HG02571 (cell line): ENCODE results near the gene CDNF.
"Not testable (repeated sequence)": the region's sequence is repeated elsewhere in the genome, so short reads cannot be mapped to it uniquely, and the experiment has no call there.

Experiments used
- ATAC-seq: cut with Tn5 transposase; IDR thresholded peaks from one replicate; pipeline ENCODE4 v1.9.1; 2021; ENCODE audit warnings: mild to moderate bottlenecking, moderate library complexity; ENCODE audit not compliant: unreplicated experiment

CDNF gene

DNA sequence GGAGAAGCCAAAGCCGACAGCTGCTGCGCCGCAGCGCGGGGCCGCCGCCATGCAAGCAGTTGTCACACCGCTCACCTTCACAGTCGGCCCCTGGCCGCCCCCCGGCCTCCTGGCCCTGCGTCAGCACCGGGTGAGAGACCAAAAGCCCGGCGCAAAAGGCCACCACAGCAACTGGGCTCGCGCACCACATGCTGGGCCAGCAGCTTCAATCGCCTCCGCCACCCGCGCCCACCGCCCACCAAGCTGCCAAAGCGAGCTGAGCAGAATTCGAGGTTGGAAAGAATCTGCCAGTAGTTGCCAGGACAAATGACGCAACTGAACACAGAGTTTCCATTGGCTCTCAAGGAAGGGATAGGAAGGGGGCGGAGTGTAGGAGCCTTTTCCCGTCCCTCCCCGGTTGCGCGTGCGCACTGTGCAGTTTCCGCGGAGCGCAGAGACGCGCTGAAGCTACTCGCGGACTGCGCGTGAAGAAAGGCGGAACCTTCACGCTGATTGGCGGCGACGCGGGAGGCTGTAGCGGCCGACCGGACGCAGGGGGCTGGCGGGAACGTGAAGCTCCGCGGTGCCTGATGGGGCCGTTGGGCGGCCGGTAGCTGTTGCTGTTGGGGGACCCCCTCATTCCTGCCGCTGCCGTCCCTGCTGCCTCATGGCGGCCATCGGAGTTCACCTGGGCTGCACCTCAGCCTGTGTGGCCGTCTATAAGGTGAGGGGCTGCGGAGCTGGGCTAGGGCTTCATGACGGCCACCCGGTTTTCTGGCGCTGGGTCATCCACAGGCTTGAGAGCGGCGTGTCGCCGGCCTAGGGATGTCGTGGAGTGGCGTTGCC, at the start of gene CDNF, which contains the start of the genes HSPA14 and MSANTD7:
TSS of gene CDNF (minus strand) at position 281 of the 825 bp plus-strand sequence. CDS start at position 190, 91 bp downstream.
TSS of gene HSPA14 (plus strand) at position 550 of the 825 bp plus-strand sequence. CDS start at position 647, 97 bp downstream.
TSS of gene MSANTD7 (plus strand) at position 550 of the 825 bp plus-strand sequence. CDS start 3,979 bp downstream, outside the sequence.
- peak; percentile 97 for ATAC-seq

DNA sequence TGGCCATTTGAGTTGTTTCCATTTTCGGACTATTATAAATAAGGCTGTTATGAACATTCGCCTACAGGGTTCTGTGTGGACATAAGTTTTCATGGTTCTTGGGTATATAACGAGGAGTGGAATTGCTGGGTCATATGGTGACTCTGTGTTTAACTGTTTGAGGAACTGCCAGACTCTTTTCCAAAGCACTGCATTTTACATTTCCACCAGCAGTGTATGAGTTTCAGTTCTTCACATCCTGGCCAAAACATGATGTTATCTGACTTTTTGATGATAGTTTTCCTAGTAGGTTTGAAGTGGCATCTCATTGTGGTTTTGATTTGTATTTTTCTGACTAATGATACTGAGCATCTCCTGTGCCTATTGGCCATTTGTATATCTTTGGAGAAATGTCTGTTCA, 46.2 kb upstream of the CDNF start:
- ATAC-seq: no peak

DNA sequence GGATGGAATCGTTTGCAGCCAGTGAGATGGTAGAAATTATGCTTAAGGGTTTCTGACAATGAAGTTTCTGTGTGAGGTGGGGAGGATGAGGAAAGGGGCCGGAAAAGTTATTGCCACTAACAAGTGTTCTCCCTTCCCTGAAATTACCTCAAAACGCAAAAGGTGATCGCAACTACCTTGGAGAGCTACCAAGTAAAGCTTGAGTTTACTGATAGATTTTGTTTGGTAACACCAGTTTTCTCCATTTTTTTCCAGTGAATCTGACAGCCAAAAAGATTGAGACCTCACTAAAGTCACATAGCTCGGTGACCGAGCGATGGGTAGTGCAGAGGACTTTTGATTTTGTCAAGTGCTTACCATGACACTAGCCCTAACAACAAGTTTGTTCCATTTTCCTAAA, 42.4 kb upstream of the CDNF start:
- ATAC-seq: no peak

DNA sequence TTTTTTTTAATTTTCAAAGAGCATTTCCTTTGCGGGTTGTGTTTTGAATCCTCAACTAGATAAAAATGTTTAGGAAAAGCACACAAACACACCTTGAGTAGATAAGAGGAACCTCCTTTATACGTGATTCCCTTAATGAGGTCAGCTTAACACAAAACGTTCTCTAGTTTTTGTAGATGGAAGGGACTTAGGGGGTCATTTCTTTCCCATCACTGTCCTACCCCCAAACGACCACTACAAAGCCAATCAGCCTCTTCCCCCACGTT, 42.0 kb upstream of the CDNF start:
- no peak for ATAC-seq

DNA sequence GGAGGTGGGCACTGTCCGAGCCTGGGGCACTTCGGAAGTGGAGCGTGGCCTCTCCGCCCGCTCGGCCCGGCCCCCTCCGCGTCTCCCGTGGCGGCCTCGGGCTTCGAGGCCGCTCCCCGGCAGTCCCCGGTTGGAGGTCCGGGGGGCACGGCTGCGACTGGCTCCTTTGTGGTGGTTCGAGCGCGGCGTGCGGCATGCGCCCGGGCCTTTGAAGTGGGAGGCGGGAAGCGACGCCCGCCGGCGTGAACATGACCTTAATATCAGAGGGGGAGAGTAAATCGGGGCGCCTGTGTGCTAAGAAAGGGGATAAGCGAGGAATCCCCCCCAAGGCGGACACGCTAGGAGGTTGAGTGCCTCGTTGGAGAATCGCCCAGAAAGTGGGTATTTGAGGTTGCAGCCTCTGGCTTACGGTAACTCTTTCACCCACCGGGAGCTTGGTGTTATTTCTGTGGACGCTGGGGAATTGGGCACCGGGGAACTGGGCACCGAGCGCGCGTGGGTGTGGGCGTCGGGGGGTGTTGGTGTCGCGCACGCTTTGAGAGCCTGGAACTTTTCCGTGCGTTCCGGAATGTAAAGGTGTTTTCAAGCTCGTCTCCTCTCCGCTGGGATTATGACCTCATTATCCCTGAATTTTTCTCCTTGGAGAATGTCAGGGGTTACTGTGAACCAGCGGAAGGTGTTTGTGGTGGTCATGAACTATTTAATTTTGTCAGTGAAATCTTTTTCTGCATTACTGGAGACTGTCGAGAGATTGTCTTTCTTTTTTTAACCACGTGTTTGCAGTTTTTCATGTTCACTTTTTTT, 41.5 kb upstream of the CDNF start:
- no peak for ATAC-seq

DNA sequence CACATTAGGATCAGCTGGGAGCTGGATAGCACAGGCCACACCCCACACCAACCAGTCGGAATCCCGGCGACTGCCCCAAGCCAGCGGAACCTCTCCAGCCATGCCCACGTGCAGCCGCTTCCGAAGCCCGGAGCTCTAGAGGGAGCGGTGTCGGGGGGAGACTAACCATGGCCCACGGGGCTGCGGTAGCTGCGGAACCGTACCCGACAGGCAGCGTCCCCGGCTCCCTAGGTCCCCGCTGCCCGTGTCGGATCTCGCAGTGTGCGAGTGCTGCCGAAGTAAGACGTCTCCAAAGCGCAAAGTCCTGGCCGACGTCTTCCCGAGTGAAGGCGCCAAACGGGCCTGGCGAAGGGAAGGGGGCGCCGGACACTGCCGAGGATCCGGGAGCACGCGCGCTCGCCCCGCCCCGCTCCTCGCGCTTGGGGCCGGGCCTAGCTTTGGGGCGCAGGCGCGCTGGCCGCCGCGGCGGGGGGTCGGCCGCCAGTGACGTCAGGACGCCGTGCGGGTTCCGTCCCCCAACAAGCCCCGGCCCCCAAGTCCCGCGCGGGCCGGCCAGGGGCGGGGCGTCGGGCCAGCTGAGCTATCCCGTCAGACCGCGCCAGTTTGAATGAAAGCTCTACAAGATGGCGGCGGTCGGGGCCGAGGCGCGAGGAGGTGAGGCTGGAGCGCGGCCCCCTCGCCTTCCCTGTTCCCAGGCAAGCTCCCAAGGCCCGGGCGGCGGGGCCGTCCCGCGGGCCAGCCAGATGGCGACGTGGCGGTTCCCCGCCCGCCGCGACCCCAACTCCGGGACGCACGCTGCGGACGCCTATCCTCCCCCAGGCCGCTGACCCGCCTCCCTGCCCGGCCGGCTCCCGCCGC, 40.7 kb upstream of the CDNF start, which contains the start of gene SUV39H2:
TSS of gene SUV39H2 (plus strand) at position 601 of the 858 bp plus-strand sequence. CDS start at position 624, 23 bp downstream.
- peak; percentile 91 for ATAC-seq

DNA sequence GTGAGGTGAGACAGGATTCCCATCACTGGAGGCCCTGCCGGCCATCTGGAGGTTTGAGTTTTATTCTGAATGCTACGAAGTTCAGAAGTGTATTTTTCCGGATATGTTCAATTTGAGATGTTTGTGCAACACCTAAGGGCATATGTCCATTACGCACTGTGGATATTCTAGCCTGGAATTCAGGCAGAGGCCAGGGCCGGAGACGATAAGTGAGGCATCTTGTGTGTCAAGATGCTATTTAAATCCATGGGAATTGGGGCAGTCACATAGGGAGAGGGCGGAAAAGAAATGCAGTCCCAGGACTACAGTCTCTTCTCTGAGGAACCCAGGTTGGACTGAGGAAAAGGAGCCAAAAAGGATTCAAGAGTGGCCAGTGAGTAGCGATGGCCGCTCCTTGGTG, 38.9 kb upstream of the CDNF start:
- no peak for ATAC-seq

DNA sequence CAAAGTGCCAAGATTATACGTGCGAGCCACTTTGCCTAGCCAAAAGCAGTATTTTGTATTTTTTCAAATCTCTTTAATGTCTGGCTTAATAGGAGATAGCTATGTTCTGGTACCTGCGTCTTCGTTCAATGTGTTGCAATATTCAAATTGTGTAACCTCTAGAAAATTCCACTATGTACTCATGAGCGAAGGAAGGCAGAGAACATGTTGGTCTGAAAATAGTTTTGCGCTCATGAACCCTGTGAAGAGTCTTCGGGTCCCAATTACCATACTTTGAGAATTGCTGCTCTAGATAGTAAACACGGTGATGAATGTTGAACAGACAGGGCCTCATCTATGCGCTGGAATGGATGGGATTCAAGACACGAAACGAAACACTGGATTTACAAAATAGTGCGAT, 38.1 kb upstream of the CDNF start:
- ATAC-seq: no peak

DNA sequence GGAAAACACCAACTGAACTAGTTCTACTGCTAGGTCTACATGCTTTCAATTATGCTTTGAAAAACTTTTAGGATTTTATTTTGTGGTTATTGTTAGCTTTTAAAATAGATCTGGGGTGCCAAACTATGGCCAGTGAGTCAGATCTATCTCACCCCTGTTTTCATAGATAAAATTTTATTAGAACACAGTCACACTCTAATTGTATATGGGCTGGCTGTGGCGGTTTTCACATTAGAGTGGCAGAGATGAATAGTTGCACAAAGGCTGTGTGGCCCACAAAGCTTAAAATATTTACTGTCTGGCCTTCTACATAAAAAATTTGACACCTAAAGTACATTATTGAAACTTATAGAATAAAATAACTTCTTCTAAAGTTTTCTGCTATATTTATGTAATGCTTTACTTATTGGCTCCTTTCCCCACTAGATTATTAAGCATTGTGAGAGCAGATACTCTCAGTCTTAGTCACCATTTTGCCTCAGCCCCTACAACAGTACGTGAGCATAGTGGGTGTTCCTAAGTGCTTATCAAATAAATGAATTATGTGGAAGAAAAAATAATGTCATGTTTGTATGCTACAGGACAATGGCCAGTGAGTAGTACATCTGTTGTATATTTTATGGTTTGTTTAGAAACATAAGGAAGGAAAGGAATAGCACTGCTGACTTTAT, 35.4 kb upstream of the CDNF start:
- no peak for ATAC-seq

DNA sequence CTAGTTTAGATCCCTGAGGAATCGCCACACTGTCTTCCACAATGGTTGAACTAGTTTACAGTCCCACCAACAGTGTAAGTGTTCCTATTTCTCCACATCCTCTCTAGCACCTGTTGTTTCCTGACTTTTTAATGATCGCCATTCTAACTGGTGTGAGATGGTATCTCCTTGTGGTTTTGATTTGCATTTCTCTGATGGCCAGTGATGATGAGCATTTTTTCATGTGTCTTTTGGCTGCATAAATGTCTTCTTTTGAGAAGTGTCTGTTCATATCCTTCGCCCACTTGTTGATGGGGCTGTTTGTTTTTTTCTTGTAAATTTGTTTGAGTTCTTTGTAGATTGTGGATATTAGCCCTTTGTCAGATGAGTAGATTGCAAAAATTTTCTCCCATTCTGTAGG, 27.0 kb upstream of the CDNF start:
- not testable (repeated sequence) for ATAC-seq

DNA sequence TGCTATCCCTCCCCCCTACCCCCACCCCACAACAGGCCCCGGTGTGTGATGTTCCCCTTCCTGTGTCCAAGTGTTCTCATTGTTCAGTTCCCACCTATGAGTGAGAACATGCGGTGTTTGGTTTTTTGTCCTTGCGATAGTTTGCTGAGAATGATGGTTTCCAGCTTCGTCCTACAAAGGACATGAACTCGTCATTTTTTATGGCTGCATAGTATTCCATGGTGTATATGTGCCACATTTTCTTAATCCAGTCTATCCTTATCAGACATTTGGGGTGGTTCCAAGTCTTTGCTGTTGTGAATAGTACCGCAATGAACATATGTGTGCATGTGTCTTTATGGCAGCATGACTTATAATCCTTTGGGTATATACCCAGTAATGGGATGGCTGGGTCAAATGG, 26.6 kb upstream of the CDNF start:
- ATAC-seq: not testable (repeated sequence)

DNA sequence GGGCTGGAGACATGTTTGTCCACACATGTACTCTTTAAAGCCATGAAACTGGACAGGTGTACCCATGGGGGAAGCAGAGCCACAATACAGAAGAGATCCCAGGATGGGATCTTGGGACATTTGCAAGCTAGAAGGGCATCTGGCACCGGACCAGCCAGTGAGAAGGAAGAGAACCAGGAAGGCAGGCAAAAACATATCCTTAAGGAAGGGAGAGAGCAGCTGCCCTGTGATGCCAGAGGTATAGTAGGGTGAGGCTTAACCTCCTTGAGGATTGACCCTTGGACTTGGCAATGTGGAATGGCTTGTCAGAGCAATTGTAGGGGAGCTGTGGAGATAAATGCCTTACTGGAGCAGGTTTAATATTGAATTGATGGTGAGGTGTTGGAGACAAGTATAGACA, 23.0 kb upstream of the CDNF start:
- ATAC-seq: no peak

DNA sequence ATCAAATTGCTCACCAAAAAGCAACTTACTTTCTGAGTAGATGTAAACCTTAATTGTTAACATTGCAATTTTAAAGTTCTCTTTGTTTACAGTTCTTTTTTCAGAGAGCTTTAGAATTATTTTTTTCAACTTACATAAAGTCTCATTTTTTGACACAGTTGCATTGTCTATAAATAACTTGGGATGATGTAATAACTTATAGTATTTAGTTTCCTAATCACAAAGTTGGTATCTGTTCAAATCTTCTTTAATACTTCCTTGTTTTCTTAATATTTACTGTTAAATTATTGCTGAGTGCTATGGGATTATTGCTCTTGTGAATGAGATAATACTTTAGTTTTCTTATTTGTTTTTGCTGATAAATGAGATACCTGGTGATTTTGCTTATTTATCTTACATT, 21.9 kb upstream of the CDNF start:
- no peak for ATAC-seq

DNA sequence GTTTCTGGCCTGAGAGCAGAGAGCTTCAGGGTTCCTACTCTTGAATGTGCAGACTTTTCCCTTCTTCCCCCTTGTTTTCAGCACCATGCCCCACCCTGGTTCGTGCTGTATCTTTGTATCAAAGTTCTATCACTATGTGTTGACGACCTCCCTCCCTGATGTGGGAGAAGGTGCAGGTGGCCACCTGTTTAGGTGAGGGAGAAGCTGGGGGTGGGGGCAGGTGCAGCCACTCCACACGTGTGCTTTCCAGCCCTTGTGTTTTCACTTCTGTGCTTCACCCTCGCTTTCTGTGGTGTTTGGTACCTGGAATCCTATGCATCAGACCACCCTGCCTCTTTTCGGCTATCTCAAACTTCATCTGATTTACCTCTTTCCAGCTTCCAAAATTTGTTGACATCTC, 21.2 kb upstream of the CDNF start:
- no peak for ATAC-seq

DNA sequence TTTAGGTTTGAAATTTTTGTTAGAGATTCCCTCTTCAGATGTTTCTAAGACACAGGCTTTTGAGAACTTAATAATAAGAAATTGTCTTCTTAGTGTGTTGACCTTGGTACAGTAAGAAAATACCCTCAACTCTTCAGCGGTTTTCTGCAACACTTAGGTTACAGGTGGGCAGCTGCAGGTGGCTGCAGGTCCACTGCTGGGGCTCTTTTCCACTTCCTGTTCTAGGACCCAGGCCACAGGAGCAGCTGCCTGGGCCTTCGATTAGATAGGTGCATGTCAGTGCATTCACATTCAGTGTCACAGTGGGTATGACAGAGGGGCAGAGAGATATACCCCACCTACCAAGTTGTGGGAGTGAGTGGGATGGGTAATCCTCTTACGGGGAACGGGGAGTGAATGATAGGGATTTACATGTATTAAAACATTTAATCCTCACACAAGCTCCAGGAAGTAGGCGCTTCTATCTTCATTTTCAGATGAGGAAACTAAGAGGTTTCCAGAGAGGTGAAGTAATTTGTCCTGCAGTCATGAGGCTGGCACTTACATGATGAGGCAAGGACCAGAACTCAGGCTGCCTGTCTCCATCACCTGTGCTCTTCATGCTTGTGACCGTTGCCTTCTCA, 20.6 kb upstream of the CDNF start:
- no peak for ATAC-seq

DNA sequence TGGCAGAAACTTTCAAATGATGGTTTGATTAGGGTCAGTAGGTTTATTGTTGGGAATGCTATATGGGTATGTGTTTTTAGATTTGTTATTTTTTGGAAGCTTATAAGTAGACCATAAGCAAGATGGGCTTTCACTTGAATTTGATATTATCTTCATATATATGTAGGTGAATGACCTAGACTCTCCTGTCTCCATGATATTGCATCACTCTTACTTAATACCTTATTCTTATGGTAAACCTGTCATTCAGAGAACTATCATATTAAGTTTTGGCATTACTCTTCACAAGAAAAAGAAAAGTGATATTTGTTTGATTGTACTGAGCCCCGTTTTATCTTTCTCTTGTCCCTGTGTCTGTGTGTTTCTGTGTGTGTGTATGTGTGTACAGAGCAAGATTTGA, 17.6 kb upstream of the CDNF start:
- ATAC-seq: no peak

DNA sequence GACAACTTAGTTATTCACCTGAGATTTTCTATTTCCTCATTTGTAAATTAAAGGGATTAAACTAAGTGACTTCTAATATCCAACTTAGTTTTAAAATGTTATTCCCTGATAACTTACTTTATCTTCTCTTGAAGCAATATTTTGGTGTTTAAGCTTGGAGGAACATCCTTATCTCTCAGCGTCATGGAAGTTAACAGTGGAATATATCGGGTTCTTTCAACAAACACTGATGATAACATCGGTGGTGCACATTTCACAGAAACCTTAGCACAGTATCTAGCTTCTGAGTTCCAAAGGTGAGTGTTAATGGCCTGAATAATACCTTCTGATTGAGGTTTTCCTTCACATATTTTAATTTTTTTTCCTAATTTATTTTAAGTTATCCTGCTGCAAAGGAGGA, 14.4 kb upstream of the CDNF start:
- no peak for ATAC-seq

DNA sequence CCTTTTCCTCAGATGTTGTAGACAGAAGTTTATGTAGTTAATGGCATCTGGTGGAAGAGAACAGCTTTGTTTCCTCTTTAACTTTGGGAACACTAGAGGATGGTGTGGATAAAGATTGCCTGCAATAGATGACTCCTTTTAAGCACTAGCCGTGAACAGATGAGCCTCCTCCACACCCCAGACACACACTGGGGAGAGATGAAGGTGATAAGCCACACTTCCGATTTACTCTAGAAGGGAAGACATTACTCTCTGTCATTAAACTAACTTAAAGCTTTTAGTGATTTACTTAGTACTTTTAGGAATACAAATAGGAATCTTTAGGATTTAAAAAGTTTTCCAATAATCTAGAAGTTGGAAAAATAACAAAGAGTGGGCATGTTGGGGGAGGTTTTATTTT, 7.1 kb upstream of the CDNF start:
- no peak for ATAC-seq

DNA sequence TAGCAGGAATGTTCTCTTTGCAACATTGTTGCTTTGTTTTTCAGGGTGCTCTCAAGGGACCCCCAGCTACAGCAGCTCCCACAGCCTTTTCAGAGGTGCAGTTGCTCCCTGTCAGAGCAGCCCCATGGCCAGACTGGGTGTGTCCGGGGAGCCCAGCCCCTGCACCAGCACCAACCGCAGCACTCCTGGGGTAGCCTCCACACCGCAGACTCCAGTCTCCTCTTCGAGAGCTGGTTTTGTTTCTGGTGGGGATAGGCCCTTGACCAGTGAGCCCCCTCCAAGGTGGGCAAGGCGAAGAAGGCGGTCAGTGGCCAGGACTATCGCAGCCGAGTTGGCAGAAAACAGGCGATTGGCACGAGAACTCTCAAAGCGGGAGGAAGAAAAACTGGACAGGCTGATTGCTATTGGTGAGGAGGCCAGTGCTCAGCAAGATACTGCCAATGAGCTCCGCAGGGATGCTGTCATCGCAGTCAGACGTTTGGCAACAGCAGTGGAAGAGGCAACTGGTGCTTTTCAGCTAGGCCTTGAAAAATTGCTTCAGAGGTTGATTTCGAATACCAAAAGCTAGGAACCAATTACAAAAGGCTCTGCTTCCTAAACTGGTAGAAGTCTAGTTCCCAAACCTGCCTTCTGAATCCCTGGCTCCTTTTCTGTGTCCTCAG, 5.6 kb upstream of the CDNF start:
- ATAC-seq: no peak

DNA sequence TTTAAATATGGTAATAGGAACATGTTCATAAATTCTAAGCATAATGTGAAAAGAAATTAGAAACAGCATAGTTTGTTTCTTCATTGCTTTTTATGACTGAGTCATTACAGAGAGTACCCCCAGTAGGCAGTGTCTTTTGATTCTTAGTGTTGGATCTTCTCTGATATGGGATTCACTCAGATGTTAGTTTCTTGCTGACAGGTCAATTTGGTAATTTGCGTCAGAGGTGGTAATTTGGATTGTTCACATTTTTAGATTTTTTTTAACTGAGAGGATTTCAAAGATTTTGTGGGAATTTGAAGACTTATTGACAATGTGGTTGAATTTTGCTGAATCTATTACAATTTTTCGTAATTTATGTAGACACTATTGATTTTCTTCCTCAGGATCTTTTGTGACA, 2.3 kb upstream of the CDNF start:
- no peak for ATAC-seq
